Endothelial cell of umbilical vein (primary cell): Measurements from ENCODE around the gene ACER2.

Experiments used
- EZH2 ChIP-seq: IDR thresholded peaks from 2 replicates; pipeline ENCODE4 v1.6.1; 2012; ENCODE audit warnings: borderline replicate concordance, low read depth, mild to moderate bottlenecking, moderate library complexity, low read length, inconsistent platforms; ENCODE audit not compliant: severe bottlenecking
- JUN ChIP-seq: IDR thresholded peaks from 2 replicates; pipeline ENCODE4 v1.6.1; 2011; ENCODE audit warnings: borderline replicate concordance, low read depth; ENCODE audit not compliant: insufficient read length, insufficient read depth
- POLR2A ChIP-seq: IDR thresholded peaks from 2 replicates; pipeline ENCODE4 v1.6.1; 2012; ENCODE audit warnings: low read depth, mild to moderate bottlenecking, control low read depth, low read length
- POLR2AphosphoS5 ChIP-seq: IDR thresholded peaks from 2 replicates; pipeline ENCODE4 v1.6.1; 2012; ENCODE audit warnings: low read depth, mild to moderate bottlenecking, control low read depth, low read length, moderate library complexity; ENCODE audit not compliant: insufficient read depth
- TF ChIP-seq, protein P1 (sequence below), 2 donors: IDR thresholded peaks; 1 replicate in 1 of 2; 2 replicates in 1 of 2; pipeline ENCODE4 v1.5.1; 2011; ENCODE audit warnings: low read length in 2 of 2, mild to moderate bottlenecking in 2 of 2, moderate library complexity in 2 of 2, control low read depth in 1 of 2, inconsistent platforms in 1 of 2, low read depth in 1 of 2; ENCODE audit not compliant: insufficient read depth in 1 of 2; ENCODE audit errors: extremely low read depth in 1 of 2

DNA sequence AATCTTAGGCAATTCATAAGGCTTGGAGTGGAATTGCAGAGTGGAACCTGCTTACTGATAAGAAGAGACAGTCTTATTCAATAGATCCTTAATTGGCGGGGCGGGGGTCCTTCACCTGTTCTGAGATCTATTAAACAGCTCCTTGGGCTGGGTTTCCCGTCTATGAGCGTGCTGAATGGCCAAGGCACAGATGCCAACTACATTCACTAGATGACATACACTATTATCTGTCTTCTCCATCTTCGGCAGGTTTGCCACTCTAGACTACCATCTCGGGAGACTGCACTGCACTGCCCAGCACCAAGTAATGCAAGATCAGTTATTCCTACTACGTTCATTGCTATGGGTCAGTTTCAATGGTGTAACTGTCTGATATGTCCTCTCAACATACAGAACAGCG is 81.5 kb downstream of the ACER2 start:
- no peak for TF ChIP-seq POLR2A
- no peak for TF ChIP-seq EZH2
- TF ChIP-seq, protein P1, sequence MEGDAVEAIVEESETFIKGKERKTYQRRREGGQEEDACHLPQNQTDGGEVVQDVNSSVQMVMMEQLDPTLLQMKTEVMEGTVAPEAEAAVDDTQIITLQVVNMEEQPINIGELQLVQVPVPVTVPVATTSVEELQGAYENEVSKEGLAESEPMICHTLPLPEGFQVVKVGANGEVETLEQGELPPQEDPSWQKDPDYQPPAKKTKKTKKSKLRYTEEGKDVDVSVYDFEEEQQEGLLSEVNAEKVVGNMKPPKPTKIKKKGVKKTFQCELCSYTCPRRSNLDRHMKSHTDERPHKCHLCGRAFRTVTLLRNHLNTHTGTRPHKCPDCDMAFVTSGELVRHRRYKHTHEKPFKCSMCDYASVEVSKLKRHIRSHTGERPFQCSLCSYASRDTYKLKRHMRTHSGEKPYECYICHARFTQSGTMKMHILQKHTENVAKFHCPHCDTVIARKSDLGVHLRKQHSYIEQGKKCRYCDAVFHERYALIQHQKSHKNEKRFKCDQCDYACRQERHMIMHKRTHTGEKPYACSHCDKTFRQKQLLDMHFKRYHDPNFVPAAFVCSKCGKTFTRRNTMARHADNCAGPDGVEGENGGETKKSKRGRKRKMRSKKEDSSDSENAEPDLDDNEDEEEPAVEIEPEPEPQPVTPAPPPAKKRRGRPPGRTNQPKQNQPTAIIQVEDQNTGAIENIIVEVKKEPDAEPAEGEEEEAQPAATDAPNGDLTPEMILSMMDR (IDR thresholded peaks at IDR 0.05; ENCODE audit: extremely low read depth in 1 of 2, insufficient read depth in 1 of 2, low read depth in 1 of 2, low read length in 2 of 2) = no peak
- TF ChIP-seq POLR2AphosphoS5 = no peak
- no peak for TF ChIP-seq JUN
